Measurements from ENCODE around the gene HYOU1.

The HYOU1 gene

DNA sequence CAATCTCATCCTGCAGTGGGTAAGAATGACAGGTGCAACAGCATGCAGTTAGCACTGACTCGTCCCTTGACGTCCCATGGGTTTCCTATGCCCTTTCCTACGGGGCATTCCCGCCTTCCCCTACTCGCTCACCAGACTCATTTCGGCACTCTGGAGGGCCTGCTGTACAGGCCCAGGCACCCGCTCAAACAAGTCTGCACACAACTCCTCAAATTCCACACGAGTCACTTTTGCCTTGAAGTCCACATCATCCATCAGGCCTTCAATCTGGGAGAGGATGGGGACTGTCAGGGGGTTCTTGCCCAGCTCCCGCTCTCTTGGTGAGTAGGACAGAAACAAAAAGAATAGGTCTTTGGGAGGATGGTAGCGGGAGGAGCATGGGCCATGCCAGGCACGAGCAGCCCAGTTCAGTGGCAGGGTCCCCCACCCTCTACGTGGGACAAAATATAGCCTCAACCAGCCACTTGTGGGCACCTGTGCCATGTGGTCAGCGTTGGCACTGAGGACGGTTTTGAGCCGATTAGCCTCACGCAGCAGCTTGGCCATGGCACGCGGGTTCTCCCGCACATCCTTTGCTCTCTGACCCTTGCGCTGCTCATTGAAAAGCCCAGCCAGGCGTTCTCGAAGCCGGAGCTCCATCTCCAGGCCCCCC is 4.7 kb downstream of the HYOU1 start:
- TF ChIP-seq, protein P1, sequence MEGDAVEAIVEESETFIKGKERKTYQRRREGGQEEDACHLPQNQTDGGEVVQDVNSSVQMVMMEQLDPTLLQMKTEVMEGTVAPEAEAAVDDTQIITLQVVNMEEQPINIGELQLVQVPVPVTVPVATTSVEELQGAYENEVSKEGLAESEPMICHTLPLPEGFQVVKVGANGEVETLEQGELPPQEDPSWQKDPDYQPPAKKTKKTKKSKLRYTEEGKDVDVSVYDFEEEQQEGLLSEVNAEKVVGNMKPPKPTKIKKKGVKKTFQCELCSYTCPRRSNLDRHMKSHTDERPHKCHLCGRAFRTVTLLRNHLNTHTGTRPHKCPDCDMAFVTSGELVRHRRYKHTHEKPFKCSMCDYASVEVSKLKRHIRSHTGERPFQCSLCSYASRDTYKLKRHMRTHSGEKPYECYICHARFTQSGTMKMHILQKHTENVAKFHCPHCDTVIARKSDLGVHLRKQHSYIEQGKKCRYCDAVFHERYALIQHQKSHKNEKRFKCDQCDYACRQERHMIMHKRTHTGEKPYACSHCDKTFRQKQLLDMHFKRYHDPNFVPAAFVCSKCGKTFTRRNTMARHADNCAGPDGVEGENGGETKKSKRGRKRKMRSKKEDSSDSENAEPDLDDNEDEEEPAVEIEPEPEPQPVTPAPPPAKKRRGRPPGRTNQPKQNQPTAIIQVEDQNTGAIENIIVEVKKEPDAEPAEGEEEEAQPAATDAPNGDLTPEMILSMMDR (IDR thresholded peaks at IDR 0.05; ENCODE audit: insufficient read depth, low read depth, low read length, missing control alignments): no peak
- H3K4me3 ChIP-seq (ENCODE audit: low read depth, low read length): peak overlapping the region; percentile 41
- no peak for DNase-seq (ENCODE audit: low read depth)

DNA sequence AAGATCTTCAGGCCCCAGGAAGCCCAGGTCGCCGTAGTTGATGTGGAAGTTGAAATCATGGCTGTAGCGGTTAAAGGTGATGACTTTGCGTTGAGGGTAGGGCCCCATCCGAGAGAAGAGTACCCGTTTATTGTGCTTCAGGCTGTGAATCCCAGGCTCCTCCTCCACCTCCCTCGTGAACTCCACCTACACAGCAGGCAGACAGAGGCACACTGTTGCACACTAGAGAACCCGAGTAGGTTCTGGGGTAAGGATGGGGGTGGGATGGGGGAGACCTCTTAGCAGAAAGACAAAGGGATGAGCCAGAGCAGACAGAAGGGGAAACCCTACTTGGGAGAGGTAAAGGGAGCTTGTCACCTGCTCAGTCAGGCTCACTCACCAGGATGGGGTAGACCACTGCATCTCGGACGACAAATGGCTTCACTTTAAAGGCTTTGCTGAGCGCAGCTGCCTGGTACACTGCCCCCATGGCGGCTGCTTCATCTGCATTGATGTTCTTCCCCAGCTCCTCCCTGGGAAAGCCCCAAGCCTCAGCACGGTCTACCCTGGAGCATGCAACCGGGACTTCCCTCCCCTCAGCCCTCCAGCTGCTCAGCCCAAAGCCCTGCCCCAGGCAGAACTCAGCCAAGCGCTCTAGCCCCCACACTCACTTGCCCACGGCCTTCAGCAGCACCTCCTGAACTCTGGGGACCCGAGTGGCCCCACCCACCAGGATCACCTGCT is 5.4 kb downstream of the HYOU1 start:
- DNase-seq (ENCODE audit: low read depth): peak; percentile 83
- H3K4me3 ChIP-seq (ENCODE audit: low read depth, low read length): peak overlapping the region; percentile 41
- TF ChIP-seq, protein P1 (IDR thresholded peaks at IDR 0.05; ENCODE audit: insufficient read depth, low read depth, low read length, missing control alignments): no peak

DNA sequence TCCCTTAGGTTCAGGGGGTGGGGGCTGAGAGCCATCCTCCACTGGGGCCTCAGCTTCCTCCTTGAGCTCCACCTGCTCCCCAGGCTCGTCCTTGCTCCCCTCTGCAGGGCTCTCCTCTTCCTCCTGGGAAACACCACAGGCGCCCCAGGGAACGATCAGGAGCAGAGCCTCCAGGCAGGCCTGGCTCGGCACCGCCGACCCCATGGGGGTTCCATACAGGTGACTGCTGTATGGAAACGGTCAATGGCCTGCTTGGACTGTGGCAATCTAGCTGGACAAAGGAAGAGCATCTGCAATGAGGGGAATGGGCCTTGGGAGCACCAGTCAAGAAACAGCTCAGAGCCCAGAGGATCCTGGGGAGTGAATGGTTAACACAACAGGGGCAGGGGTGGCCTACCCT is 7.9 kb downstream of the HYOU1 start:
- no peak overlapping the region for H3K4me3 ChIP-seq (ENCODE audit: low read depth, low read length)
- TF ChIP-seq, protein P1 (IDR thresholded peaks at IDR 0.05; ENCODE audit: insufficient read depth, low read depth, low read length, missing control alignments): no peak
- no peak for DNase-seq (ENCODE audit: low read depth)

DNA sequence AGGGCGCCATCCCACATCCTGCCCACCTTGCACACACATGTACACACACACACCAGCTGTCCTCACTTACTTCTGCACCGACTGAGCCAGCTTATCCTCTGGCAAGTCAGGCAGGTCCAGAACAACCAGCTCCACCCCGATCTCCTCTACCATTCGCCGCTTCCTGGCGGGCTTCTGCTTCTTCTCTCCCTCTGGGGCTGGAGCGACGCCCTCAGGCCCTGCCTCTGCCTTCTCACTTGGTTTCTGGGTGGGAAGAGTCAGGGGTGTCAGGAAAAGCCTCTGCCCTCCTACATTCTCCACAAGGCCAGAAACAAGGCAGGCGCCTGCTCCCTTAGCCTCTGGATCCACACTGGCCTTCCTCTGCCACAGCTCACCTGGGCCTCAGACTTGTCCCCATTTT is 8.4 kb downstream of the HYOU1 start:
- no peak for DNase-seq (ENCODE audit: low read depth)
- TF ChIP-seq, protein P1 (IDR thresholded peaks at IDR 0.05; ENCODE audit: insufficient read depth, low read depth, low read length, missing control alignments): no peak
- H3K4me3 ChIP-seq (ENCODE audit: low read depth, low read length): no peak overlapping the region

DNA sequence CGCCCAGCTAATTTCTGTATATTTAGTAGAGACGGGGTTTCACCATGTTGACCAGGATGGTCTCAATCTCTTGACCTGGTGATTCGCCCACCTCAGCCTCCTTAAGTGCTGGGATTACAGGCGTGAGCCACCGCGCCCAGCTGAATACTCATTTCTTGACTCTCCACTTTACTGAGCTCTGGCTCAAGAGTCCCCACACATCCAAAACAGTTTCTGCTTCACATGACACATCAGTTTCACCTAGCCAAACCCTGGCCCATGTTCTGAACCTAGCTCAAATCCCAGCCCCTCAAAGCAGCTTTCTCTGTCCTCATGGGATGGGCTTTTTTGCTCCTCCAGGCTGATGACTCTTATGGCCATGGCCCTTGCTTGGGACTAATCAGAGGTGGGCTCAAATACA is 9.8 kb downstream of the HYOU1 start:
- TF ChIP-seq, protein P1 (IDR thresholded peaks at IDR 0.05; ENCODE audit: insufficient read depth, low read depth, low read length, missing control alignments): no peak
- no peak for DNase-seq (ENCODE audit: low read depth)
- no peak overlapping the region for H3K4me3 ChIP-seq (ENCODE audit: low read depth, low read length)

DNA sequence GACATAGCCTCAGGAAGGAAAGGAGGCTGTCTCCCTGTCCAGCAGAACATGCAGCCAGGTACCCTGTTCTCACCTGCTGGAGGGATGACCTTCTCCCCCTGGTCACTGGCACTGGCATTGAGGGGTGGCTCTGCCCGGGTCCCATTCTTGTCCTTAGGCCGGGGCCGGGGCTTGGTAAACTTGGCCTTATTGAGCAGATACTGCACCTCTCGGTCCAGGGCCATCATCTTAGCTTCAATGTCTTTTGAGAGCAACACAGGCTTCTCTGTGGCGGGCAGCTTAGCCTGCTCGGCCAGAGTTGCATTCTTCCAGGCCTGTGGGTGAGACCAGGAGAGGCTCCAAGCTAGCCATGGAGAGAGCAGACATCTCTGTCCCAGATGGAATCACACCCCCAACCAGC is 10.5 kb downstream of the HYOU1 start:
- TF ChIP-seq, protein P1 (IDR thresholded peaks at IDR 0.05; ENCODE audit: insufficient read depth, low read depth, low read length, missing control alignments): no peak
- H3K4me3 ChIP-seq (ENCODE audit: low read depth, low read length): no peak overlapping the region
- DNase-seq (ENCODE audit: low read depth): no peak
